Astrocyte of the spinal cord (primary cell): ENCODE measurements around the gene KIF25.

Experiments used
- DNase-seq: peaks from one replicate; pipeline ENCODE4 v3.0.0; 2011; ENCODE audit warnings: low read depth, low spot score
- H3K4me3 ChIP-seq: 2 replicates; pipeline ENCODE4 v1.5.1; 2011; ENCODE audit warnings: low read depth, mild to moderate bottlenecking, low read length, moderate library complexity
- CTCF ChIP-seq: IDR thresholded peaks from 2 replicates; pipeline ENCODE4 v1.5.1; 2012; ENCODE audit warnings: low read depth, mild to moderate bottlenecking, low read length, inconsistent platforms
- in situ Hi-C: cut with HindIII; loops from 2 replicates; pipeline ENCODE4 v1.10.0; 2017; ENCODE audit warnings: low sequenced_read_pairs

The KIF25 gene

GRCh38 chr6:167997642-167998041, at the start of gene KIF25:
TSS of gene KIF25 (plus strand) at chr6:167997671. CDS start at chr6:168029586, 31,915 bp downstream.
- no peak for TF ChIP-seq CTCF
- H3K4me3 ChIP-seq = no peak within 1 kb of the TSS
- DNase-seq = no peak
- in situ Hi-C loops = no loop called here

GRCh38 chr6:167947716-167948115, 49.8 kb upstream of the KIF25 start:
- in situ Hi-C loops = no loop called here
- TF ChIP-seq CTCF = no peak
- no peak overlapping the region for H3K4me3 ChIP-seq
- DNase-seq = no peak

GRCh38 chr6:167948716-167949115, 48.8 kb upstream of the KIF25 start:
- no peak overlapping the region for H3K4me3 ChIP-seq
- in situ Hi-C loops = no loop called here
- TF ChIP-seq CTCF = no peak

GRCh38 chr6:167949121-167949684, 48.3 kb upstream of the KIF25 start:
- DNase-seq = no peak
- in situ Hi-C loops = no loop called here
- no peak for TF ChIP-seq CTCF
- H3K4me3 ChIP-seq = no peak overlapping the region

More at GRCh38 chr6:167948716-167949115, 48.8 kb upstream of the KIF25 start:
- DNase-seq = peak; percentile 62

- in situ Hi-C loops = no loop called here
- DNase-seq = no peak
- no peak overlapping the region for H3K4me3 ChIP-seq
- no peak for TF ChIP-seq CTCF
Measured at GRCh38 chr6:167951781-167952511, 45.5 kb upstream of the KIF25 start.

GRCh38 chr6:167952512-167952859, 45.0 kb upstream of the KIF25 start:
- in situ Hi-C loops = no loop called here

More at GRCh38 chr6:167952512-167952859, 45.0 kb upstream of the KIF25 start:
- no peak for TF ChIP-seq CTCF
- no peak overlapping the region for H3K4me3 ChIP-seq
- no peak for DNase-seq
